Activated CD4-positive, alpha-beta T cell treated with anti-CD3 and anti-CD28 coated beads for 1 hour (primary cell): ENCODE measurements around the gene EXOC4.
"Not testable (repeated sequence)": the region's sequence is repeated elsewhere in the genome, so short reads cannot be mapped to it uniquely, and the experiment has no call there.

Experiments
- DNase-seq: peaks from one replicate; pipeline ENCODE4 v3.0.0-alpha.2; 2020

EXOC4 gene

DNA sequence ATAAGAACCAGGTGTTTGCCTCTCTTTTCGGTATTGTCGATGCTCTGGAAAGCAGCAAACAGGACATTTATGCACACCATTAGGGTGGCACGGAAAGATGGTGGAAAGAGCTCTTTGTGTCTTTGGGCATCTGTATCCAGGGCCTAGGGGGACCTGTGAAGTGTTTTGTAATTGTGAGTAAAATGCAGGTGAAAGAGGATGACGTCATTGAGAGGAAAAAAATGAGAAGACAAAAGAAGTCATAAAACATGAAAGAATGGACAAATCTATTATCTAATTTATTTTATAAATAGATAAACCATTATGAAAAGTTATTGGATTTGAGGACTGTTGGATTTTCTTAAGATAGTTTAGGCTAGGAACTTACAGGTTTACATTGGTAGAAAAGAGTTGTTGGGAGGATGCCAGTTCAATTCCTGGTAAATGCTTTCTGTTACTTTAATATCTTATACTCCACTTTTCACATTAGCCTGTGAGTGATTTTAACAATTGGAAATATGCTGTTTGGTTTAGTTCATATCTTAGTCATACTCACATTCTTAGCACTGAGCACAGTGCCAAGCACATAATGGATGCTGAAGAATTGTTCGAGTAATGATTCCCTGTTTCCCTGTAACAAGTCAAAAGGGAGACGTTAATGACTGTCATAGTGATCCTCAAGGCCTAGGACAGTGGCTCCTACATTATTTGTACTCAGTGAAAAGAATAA lies 62.6 kb downstream of the EXOC4 start:
- DNase-seq = no peak

- no peak for DNase-seq
Measured at GRCh38 chr7:133319842-133320241, 67.0 kb downstream of the EXOC4 start.

GRCh38 chr7:133320891-133321290 lies 68.0 kb downstream of the EXOC4 start:
- no peak for DNase-seq

- not testable (repeated sequence) for DNase-seq
Measured at GRCh38 chr7:133321366-133321765, 68.5 kb downstream of the EXOC4 start.

- DNase-seq = not testable (repeated sequence)
Measured at GRCh38 chr7:133326745-133327144, 73.9 kb downstream of the EXOC4 start.

DNA sequence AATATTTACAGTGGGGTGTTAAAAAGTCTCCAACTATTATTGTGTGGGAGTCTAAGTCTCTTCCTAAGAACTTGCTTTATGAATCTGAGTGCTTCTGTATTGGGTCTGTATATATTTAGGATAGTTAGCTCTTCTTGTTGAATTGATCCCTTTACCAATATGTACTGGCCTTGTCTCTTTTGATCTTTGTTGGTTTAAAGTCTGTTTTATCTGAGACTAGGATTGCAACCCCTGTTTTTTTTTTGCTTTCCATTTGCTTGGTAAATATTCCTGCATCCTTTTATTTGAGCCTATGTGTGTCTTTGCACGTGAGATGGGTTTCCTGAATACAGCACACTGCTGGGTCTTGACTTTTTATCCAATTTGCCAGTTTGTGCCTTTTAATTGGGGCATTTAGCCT lies 75.1 kb downstream of the EXOC4 start:
- DNase-seq = not testable (repeated sequence)

- no peak for DNase-seq
Measured at GRCh38 chr7:133330085-133330484, 77.2 kb downstream of the EXOC4 start.

DNA sequence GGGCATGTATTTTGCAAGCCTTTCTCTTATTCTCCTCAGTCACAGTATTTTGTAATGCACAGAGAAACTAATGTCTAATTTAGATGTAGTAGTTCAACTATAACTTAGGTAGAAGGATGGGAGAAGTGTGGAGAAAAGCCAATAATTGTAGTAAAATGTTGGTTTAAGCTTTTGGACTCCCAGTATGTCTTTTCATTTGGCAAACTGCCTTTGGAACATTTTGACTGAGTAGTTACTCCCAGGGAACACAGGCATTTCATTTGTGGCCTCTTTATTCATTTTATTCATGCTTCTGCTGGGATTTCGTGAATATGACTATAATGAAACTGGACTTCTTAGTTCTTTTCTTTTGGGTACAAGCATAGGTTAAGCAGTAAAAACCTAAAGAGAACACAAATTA lies 79.0 kb downstream of the EXOC4 start:
- no peak for DNase-seq

DNA sequence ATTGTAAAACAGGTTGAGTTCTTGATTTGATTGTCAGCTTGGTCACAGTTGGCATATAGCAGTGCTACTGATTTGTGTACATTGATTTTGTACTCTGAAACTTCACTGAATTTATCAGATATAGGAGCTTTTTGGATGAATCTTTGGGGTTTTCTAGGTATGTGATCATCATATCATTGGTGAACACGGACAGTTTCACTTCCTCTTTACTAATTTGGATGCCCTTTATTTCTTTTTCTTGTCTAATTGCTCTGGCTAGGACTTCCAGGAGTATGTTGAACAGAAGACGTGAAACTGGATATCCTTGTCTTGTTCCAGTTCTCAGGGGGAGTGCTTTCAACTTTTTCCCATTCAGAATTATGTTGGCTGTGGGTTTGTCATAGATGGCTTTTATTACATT lies 86.9 kb downstream of the EXOC4 start:
- no peak for DNase-seq

GRCh38 chr7:133344275-133344674 lies 91.4 kb downstream of the EXOC4 start:
- no peak for DNase-seq

GRCh38 chr7:133345690-133346421 lies 93.0 kb downstream of the EXOC4 start:
- no peak for DNase-seq

GRCh38 chr7:133348250-133348649 lies 95.4 kb downstream of the EXOC4 start:
- DNase-seq = no peak

DNA sequence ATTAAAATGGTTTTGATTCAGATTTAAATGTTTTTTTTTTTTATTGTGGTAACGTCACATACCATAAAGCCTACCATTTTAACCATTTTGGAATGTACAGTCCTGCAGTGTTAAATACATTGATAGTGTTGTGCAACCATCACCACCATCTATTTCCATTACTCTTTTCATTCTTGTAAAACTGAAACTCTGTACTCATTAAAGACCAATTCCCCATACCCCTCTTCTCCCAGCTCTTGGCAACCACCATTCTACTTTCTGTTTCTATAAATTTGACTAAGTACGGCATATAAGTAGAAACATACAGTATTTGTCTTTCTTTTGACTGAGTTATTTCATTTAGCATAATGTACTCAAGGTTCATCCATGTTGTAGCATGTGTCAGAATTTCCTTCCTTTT lies 96.2 kb downstream of the EXOC4 start:
- no peak for DNase-seq

GRCh38 chr7:133352430-133352829 lies 99.6 kb downstream of the EXOC4 start:
- DNase-seq = no peak

DNA sequence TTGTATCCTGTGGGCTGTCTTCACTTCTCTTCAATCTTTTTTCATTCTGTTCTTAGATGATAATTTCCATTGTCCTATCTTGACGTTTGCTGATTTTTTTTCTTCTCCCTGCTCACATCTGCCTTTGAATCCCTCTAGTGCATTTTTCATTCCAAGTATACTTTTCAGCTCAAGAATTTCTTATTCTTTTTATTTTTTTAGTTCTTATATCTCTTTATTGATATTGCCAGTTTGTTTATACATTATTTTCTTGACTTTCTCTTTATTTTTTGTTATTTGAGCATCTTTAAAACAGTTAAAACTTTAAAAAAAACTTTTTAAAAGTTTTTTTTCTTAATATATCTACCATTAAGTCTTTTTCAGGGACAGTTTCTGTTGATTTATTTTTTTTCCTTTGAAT lies 100.9 kb downstream of the EXOC4 start:
- no peak for DNase-seq

DNA sequence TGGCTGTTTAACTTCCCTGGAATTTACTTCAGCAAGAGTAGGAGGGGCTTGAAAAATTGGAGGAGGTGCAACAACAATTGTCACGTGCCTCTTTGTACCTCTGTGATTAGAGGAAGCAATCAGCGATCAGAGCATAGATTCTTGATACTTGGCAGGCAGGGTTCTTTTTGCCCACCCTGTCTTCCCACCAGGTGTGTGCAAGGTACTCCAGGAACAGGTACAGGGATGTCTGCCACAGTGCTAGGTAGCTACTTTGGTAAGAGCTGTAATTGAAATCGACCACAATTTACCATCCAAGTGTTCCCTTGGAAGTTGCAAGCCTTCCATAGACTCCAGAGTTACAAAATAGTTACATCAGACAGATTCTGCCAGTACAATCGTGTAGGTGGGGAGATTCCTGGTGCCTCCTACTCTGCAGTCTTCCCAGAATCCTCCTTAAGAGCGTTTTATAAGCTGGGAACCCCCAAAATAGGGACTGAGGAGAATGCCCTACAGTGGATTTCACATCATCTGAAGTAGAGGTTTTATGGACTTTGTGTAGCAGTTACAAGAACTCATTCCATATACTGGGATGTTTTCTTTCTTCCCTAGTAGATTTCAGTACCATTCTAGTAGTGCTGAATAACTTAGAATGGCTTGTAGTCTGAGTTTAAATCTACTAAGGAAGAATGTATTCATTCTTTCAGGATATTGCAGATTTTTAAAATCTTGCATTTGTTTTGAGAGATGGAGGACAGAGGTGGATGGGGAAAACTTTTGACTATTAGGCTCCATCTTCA lies 101.9 kb downstream of the EXOC4 start:
- DNase-seq = no peak

GRCh38 chr7:133355325-133355708 lies 102.4 kb downstream of the EXOC4 start:
- DNase-seq = no peak

DNA sequence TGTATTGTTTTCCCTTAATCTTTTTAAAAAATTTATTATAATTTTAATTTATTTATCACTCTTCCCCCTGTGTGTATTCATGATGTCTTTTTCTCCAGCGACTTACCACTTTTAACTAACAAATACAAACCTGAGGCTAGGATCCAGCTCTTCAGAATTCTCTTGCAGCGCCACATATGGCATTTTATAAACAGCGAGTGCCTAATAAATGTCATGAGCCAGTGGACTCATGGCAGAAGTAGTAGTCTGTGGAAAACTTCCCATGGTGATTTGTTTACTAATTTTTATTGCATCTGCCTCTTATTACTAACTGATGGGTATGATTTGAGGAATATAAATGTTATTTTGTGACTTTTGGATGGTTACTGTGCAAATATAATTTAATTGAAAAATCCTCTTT lies 102.9 kb downstream of the EXOC4 start:
- no peak for DNase-seq

- DNase-seq = no peak
Measured at GRCh38 chr7:133358708-133359107, 105.8 kb downstream of the EXOC4 start.

- DNase-seq = no peak
Measured at GRCh38 chr7:133359449-133359848, 106.6 kb downstream of the EXOC4 start.

- DNase-seq = no peak
Measured at GRCh38 chr7:133360201-133360600, 107.3 kb downstream of the EXOC4 start.

GRCh38 chr7:133361806-133362205 lies 108.9 kb downstream of the EXOC4 start:
- DNase-seq = no peak

- DNase-seq = no peak
Measured at GRCh38 chr7:133364959-133365690, 112.2 kb downstream of the EXOC4 start.
